Ectodermal cell (in vitro differentiated cells): ENCODE results near the gene R3HDM4.

Source experiments
- H3K27ac ChIP-seq: 2 replicates; pipeline ENCODE4 v1.7.0; 2013; ENCODE audit warnings: mild to moderate bottlenecking, low read depth, low read length; ENCODE audit not compliant: insufficient read depth, poor library complexity, severe bottlenecking
- H3K27me3 ChIP-seq: 2 replicates; pipeline ENCODE4 v1.7.0; 2013; ENCODE audit warnings: mild to moderate bottlenecking, low read length; ENCODE audit not compliant: insufficient read depth, control insufficient read depth, poor library complexity, severe bottlenecking
- H3K36me3 ChIP-seq: one replicate; pipeline ENCODE4 v1.7.0; 2013; ENCODE audit warnings: low read length; ENCODE audit not compliant: control insufficient read depth, insufficient read depth
- H3K4me1 ChIP-seq: one replicate; pipeline ENCODE4 v1.7.0; 2013; ENCODE audit warnings: low read length; ENCODE audit not compliant: control insufficient read depth, insufficient read depth
- H3K4me3 ChIP-seq: 2 replicates; pipeline ENCODE4 v1.7.0; 2013; ENCODE audit warnings: low read depth, low read length, control low read depth; ENCODE audit not compliant: insufficient read depth
- H3K9me3 ChIP-seq: 2 replicates; pipeline ENCODE4 v1.7.0; 2013; ENCODE audit warnings: mild to moderate bottlenecking, low read length, moderate library complexity; ENCODE audit not compliant: control insufficient read depth
- WGBS, 2 experiments: methylation state at CpG; one replicate each; pipeline ENCODE4 v1.1.7; 2013; ENCODE audit warnings: missing lambda C conversion rate in 2 of 2; 5-methylcytosine and 5-hydroxymethylcytosine counted together

R3HDM4 gene

GRCh38 chr19:939439-939838 is 26.4 kb upstream of the R3HDM4 start:
- Histone ChIP-seq H3K4me1 (no peaks in the 10 kb centered on the region), H3K4me3 (no peak overlapping the region), H3K27me3 (no peaks in the 10 kb centered on the region), H3K9me3 (no peaks in the 10 kb centered on the region), H3K27ac (no peak overlapping the region), H3K36me3 (peaks cover 22% of the 10 kb centered on the region)
- 95 to 97% methylated on average over 22 of the region's 22 CpGs for WGBS, 2 experiments

GRCh38 chr19:938233-938923 is 25.4 kb upstream of the R3HDM4 start:
- Histone ChIP-seq H3K4me1 (peaks cover 4% of the 10 kb centered on the region), H3K36me3 (peaks cover 22% of the 10 kb centered on the region), H3K4me3 (no peak overlapping the region), H3K9me3 (no peaks in the 10 kb centered on the region), H3K27me3 (no peaks in the 10 kb centered on the region), H3K27ac (no peak overlapping the region)
- WGBS, 2 experiments = 92 to 93% methylated on average over 23 of the region's 23 CpGs

- Histone ChIP-seq H3K27ac (no peak overlapping the region), H3K4me1 (peaks cover 15% of the 10 kb centered on the region), H3K27me3 (no peaks in the 10 kb centered on the region), H3K36me3 (peaks cover 26% of the 10 kb centered on the region), H3K4me3 (no peak overlapping the region), H3K9me3 (no peaks in the 10 kb centered on the region)
- 95 to 96% methylated on average over 16 of the region's 16 CpGs for WGBS, 2 experiments
These were observed 24.3 kb upstream of the R3HDM4 start for GRCh38 chr19:937259-937694.

GRCh38 chr19:936175-936546 is 23.1 kb upstream of the R3HDM4 start:
- H3K27me3 ChIP-seq = no peaks in the 10 kb centered on the region
- H3K36me3 ChIP-seq = peaks cover 29% of the 10 kb centered on the region
- no peak overlapping the region for H3K4me3 ChIP-seq
- peaks cover 17% of the 10 kb centered on the region for H3K4me1 ChIP-seq
- H3K27ac ChIP-seq = no peak overlapping the region
- WGBS, 2 experiments = 90 to 91% methylated on average over 10 of the region's 10 CpGs
- H3K9me3 ChIP-seq = no peaks in the 10 kb centered on the region

GRCh38 chr19:934865-935479 is 22.0 kb upstream of the R3HDM4 start:
- Histone ChIP-seq H3K27ac (no peak overlapping the region), H3K27me3 (no peaks in the 10 kb centered on the region), H3K36me3 (peaks cover 35% of the 10 kb centered on the region), H3K9me3 (no peaks in the 10 kb centered on the region), H3K4me3 (no peak overlapping the region), H3K4me1 (peaks cover 17% of the 10 kb centered on the region)
- WGBS, 2 experiments = 95 to 96% methylated on average over 31 of the region's 31 CpGs

- Histone ChIP-seq H3K4me3 (no peak overlapping the region), H3K27ac (no peak overlapping the region), H3K36me3 (peaks cover 34% of the 10 kb centered on the region), H3K27me3 (no peaks in the 10 kb centered on the region), H3K9me3 (no peaks in the 10 kb centered on the region), H3K4me1 (peaks cover 17% of the 10 kb centered on the region)
- 93 to 94% methylated on average over 29 of the region's 29 CpGs for whole genome bisulfite sequencing, 2 experiments
These were observed 21.3 kb upstream of the R3HDM4 start for GRCh38 chr19:934197-934840.

GRCh38 chr19:933553-933882 is 20.5 kb upstream of the R3HDM4 start:
- 74 to 75% methylated on average over 13 to 14 of the region's 14 CpGs for WGBS, 2 experiments
- no peak overlapping the region for H3K4me3 ChIP-seq
- no peaks in the 10 kb centered on the region for H3K9me3 ChIP-seq
- H3K27ac ChIP-seq = no peak overlapping the region
- peaks cover 30% of the 10 kb centered on the region for H3K36me3 ChIP-seq
- no peaks in the 10 kb centered on the region for H3K27me3 ChIP-seq
- peaks cover 17% of the 10 kb centered on the region for H3K4me1 ChIP-seq

- H3K4me1 ChIP-seq = peaks cover 21% of the 10 kb centered on the region
- H3K36me3 ChIP-seq = peaks cover 29% of the 10 kb centered on the region
- WGBS, 2 experiments = 62 to 66% methylated on average over 54 of the region's 54 CpGs
- peak overlapping the region; percentile 27 for H3K27ac ChIP-seq
- no peaks in the 10 kb centered on the region for H3K27me3 ChIP-seq
- no peak overlapping the region for H3K4me3 ChIP-seq
- no peaks in the 10 kb centered on the region for H3K9me3 ChIP-seq
These were observed 19.9 kb upstream of the R3HDM4 start for GRCh38 chr19:932648-933552.

- 90 to 91% methylated on average over 32 of the region's 32 CpGs for WGBS, 2 experiments
- Histone ChIP-seq H3K27ac (no peak overlapping the region), H3K27me3 (no peaks in the 10 kb centered on the region), H3K4me1 (peaks cover 23% of the 10 kb centered on the region), H3K9me3 (no peaks in the 10 kb centered on the region), H3K36me3 (peaks cover 25% of the 10 kb centered on the region), H3K4me3 (no peak overlapping the region)
These were observed 19.0 kb upstream of the R3HDM4 start for GRCh38 chr19:931860-932647.
